ENCODE results near the gene WNT3. TPM values are rescaled to one million over a fixed set of nuclear protein-coding genes. Genes with fewer than 3 reads are reported as not detected.
A peak's percentile ranks its signal among the peaks of the same experiment; 100 is the strongest.
"Not testable (repeated sequence)": the region's sequence is repeated elsewhere in the genome, so short reads cannot be mapped to it uniquely, and the experiment has no call there.

The WNT3 gene
- total and polyA plus RNA-seq, 5 donors, result 0.79 to 2.5 (median 1.0) TPM

DNA sequence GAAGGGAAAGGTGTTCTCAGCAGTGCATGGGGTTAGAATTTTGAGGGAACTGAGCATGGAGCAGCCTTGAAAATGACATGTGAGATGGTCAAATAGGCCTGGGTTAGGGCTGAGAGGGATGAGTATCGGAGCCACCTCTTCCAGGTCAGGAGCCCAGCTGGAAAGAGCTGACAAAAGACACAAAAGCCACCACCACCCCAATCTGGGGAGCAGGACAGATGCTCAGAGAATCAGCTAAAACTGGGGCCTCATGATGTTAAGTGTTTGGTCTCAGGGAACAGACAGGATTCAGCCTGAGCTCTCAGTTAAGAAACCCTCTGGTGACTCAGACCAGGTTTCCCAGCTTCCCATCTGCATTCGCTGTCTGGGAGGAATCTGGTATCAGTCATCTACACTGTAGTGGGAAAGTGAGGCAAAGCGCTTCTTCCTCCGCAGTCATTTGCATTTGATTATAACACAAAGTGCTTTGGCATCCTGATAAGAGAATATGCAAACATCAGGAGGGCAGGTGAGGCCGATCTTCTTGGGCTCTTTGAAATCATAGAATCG, 35.5 kb upstream of the WNT3 start:
- H3K27me3 ChIP-seq (ENCODE audit: control insufficient read depth, insufficient read depth), result no peaks in the 10 kb centered on the region
- intact Hi-C loops (cut with DNase I), result loop anchor here in 1 of 4 donors (5.0 kb wide), 1 partner anchor 63 kb away; no protein-coding TSS in a partner anchor
- no peak for ATAC-seq
- no peak for DNase-seq
- no peak overlapping the region for H3K4me3 ChIP-seq (ENCODE audit: low read length)
- no peaks in the 10 kb centered on the region for H3K4me1 ChIP-seq (ENCODE audit: control insufficient read depth, insufficient read depth, low read length)
- 75% methylated on average over 6 of the region's 6 CpGs for WGBS
- no peaks in the 10 kb centered on the region for H3K9me3 ChIP-seq (ENCODE audit: control insufficient read depth, low read length)
- H3K27ac ChIP-seq (ENCODE audit: low read length), result no peak overlapping the region

DNA sequence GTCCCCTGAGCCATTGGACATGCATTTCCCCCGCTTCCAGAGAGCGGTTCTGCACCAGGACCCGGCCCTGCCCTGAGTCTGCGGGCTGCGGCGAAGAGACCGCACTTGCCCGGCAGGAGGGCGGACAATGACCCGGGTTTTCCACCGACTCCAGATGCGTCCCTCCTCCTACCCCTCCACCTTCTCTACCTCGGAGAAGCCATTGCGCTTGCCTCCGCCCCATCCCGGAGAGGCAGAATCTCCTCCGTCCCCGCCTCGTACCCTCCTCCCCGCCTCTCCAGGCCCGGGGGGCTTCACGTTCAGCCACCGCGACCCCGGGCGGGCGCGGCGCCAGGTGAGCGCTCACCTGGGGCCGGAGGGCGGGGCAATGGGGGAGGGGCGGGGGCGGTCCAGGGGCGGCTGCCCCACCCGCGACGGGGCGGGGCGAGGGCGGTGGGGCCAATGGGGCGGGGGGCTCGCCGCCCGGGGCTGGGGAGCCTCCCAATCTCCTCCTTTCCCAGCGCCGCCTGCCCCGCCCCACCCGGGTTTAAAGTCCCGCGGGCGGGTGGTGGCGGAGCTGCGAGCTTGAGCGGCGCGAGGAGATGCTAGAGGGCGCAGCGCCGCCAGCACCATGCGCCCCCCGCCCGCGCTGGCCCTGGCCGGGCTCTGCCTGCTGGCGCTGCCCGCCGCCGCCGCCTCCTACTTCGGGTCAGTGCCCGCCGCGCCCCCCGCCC, 32.7 kb upstream of the WNT3 start, which contains the start of gene WNT9B:
Gene WNT9B (plus strand): TSS at position 555 of the 713 bp plus-strand sequence. CDS start 56 bp downstream, at position 611.
- Histone ChIP-seq H3K4me3 (ENCODE audit: low read length) (peak within 1 kb of the TSS; percentile 33), H3K27me3 (ENCODE audit: control insufficient read depth, insufficient read depth) (no peaks in the 10 kb centered on the region), H3K4me1 (ENCODE audit: control insufficient read depth, insufficient read depth, low read length) (no peaks in the 10 kb centered on the region), H3K9me3 (ENCODE audit: control insufficient read depth, low read length) (no peaks in the 10 kb centered on the region), H3K27ac (ENCODE audit: low read length) (no peak within 1 kb of the TSS)
- ATAC-seq (peak; percentile 67 to 76), DNase-seq (peak; percentile 65 to 71 (median 67))
- WGBS, result 2% methylated on average over 75 of the region's 75 CpGs
- intact Hi-C loops (cut with DNase I), result loop anchor here in 1 of 4 donors (5.0 kb wide), 1 partner anchor 66 kb away; no protein-coding TSS in a partner anchor

- no peak for ATAC-seq
- intact Hi-C loops (cut with DNase I), result loop anchor here in 1 of 4 donors (5.0 kb wide), 1 partner anchor 67 kb away; no protein-coding TSS in a partner anchor
- Histone ChIP-seq H3K27me3 (ENCODE audit: control insufficient read depth, insufficient read depth) (no peaks in the 10 kb centered on the region), H3K4me1 (ENCODE audit: control insufficient read depth, insufficient read depth, low read length) (no peaks in the 10 kb centered on the region), H3K9me3 (ENCODE audit: control insufficient read depth, low read length) (no peaks in the 10 kb centered on the region), H3K4me3 (ENCODE audit: low read length) (no peak overlapping the region), H3K27ac (ENCODE audit: low read length) (no peak overlapping the region)
- no peak for DNase-seq
- 38% methylated on average over 13 of the region's 13 CpGs for WGBS
Observed at GRCh38 chr17:46850688-46851028, 32.2 kb upstream of the WNT3 start.

GRCh38 chr17:46848534-46848933, 30.0 kb upstream of the WNT3 start:
- H3K27me3 ChIP-seq (ENCODE audit: control insufficient read depth, insufficient read depth), result no peaks in the 10 kb centered on the region
- WGBS, result 72% methylated on average over 6 of the region's 6 CpGs
- no peak overlapping the region for H3K4me3 ChIP-seq (ENCODE audit: low read length)
- no peak for ATAC-seq
- H3K9me3 ChIP-seq (ENCODE audit: control insufficient read depth, low read length), result no peaks in the 10 kb centered on the region
- no peak for DNase-seq
- H3K4me1 ChIP-seq (ENCODE audit: control insufficient read depth, insufficient read depth, low read length), result no peaks in the 10 kb centered on the region
- intact Hi-C loops (cut with DNase I), result loop anchor here in 1 of 4 donors (10.0 kb wide), 1 partner anchor 96 kb away; no protein-coding TSS in a partner anchor
- no peak overlapping the region for H3K27ac ChIP-seq (ENCODE audit: low read length)

GRCh38 chr17:46847204-46848191, 29.0 kb upstream of the WNT3 start:
- intact Hi-C loops (cut with DNase I), result loop anchor here in 1 of 4 donors (10.0 kb wide), 1 partner anchor 97 kb away; no protein-coding TSS in a partner anchor

DNA sequence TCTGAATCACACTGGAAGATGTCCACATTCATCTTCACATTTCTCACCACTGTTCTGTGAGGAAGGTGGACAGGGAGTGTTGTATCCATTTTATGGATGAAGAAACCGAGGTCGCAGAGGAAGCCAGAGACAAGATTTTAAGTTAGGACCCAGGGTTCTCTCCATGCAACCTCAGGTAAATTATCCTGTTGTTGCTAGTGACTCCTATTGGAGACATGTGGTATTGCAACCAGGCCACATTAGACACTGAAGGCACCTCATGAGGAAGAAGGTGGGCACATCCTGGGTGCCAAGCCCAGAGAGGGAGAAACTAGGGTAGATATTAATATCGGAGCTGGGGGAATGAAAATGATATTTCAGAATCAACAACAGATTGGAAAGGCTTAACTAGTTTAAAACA, 24.3 kb upstream of the WNT3 start:
- Histone ChIP-seq H3K9me3 (ENCODE audit: control insufficient read depth, low read length) (peaks cover 3% of the 10 kb centered on the region), H3K4me3 (ENCODE audit: low read length) (no peak overlapping the region), H3K27me3 (ENCODE audit: control insufficient read depth, insufficient read depth) (no peaks in the 10 kb centered on the region), H3K27ac (ENCODE audit: low read length) (no peak overlapping the region), H3K4me1 (ENCODE audit: control insufficient read depth, insufficient read depth, low read length) (no peaks in the 10 kb centered on the region)
- intact Hi-C loops (cut with DNase I), result loop anchor here (5.0 to 10.0 kb wide), 3 partner anchors 99 to 159 kb away; no protein-coding TSS in a partner anchor
- 96% methylated on average over 3 of the region's 3 CpGs for WGBS
- DNase-seq, result no peak
- ATAC-seq, result no peak

More at GRCh38 chr17:46847204-46848191, 29.0 kb upstream of the WNT3 start:
- Histone ChIP-seq H3K4me1 (ENCODE audit: control insufficient read depth, insufficient read depth, low read length) (no peaks in the 10 kb centered on the region), H3K9me3 (ENCODE audit: control insufficient read depth, low read length) (peaks cover 3% of the 10 kb centered on the region), H3K27ac (ENCODE audit: low read length) (no peak overlapping the region), H3K4me3 (ENCODE audit: low read length) (no peak overlapping the region), H3K27me3 (ENCODE audit: control insufficient read depth, insufficient read depth) (no peaks in the 10 kb centered on the region)
- 48% methylated on average over 8 of the region's 8 CpGs for WGBS
- ATAC-seq, result no peak
- DNase-seq, result no peak

DNA sequence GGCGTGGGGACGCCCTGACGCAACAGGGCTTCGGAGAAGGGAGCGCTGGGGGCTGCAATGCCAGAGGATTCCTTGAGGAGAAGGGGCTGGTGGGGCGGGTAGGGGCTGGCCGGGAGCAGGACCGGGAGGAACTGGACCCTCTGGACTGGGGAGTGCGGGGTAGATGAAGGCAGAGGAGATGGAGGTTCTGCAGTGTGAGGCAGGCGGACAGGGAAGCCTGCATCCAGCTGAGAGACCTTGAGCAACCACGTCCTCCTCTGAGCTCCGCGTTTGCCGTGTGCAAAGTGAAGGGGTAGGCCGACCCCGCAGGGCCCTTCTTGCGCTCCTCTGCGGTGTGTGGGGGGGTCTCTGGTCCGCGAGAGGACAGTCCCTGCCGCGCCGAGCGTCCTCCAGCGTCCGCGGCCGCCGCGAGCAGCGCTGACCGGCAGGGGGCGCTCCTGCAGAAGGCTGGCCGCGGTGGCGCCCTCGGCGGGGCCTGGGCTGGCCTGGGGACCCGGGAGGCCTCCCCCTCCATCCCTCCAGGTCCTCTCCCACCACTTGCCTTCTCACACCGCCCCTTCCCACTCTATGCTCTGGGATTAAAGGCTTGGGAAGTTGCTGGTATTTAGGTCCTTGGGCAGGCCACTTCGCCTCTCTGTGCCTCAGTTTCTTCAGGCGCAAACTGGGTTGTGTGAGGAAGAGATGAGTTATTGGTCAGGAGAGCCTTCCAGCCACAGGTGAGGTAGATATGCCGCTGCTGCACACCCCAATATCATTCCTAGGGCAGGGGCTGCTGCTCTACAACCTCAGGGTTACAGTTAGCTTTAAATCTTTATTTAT, 23.3 kb upstream of the WNT3 start:
- ATAC-seq (peak; percentile 70 to 88), DNase-seq (peak in 1 of 3 donors; percentile 62)
- H3K4me3 ChIP-seq (ENCODE audit: low read length), result no peak overlapping the region
- intact Hi-C loops (cut with DNase I), result loop anchor here (5.0 to 10.0 kb wide), 3 partner anchors 101 to 161 kb away; no protein-coding TSS in a partner anchor
- 16% methylated on average over 43 of the region's 43 CpGs for WGBS
- peaks cover 3% of the 10 kb centered on the region for H3K9me3 ChIP-seq (ENCODE audit: control insufficient read depth, low read length)
- no peaks in the 10 kb centered on the region for H3K4me1 ChIP-seq (ENCODE audit: control insufficient read depth, insufficient read depth, low read length)
- no peak overlapping the region for H3K27ac ChIP-seq (ENCODE audit: low read length)
- H3K27me3 ChIP-seq (ENCODE audit: control insufficient read depth, insufficient read depth), result no peaks in the 10 kb centered on the region

DNA sequence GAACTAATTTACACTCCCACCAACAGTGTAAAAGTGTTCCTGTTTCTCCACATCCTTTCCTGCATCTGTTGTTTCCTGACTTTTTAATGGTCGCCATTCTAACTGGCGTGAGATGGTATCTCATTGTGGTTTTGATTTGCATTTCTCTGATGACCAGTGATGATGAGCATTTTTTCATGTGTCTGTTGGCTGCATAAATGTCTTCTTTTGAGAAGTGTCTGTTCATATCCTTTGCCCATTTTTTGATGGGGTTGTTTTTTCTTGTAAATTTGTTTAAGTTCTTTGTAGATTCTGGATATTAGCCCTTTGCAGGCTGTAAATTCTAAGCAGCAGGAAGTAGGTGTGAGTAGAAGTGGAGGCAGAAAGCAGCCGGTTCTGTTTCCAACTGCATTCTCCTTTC, 22.1 kb upstream of the WNT3 start:
- ATAC-seq; H3K27me3 ChIP-seq (ENCODE audit: control insufficient read depth, insufficient read depth); H3K27ac ChIP-seq (ENCODE audit: low read length); H3K4me1 ChIP-seq (ENCODE audit: control insufficient read depth, insufficient read depth, low read length); H3K4me3 ChIP-seq (ENCODE audit: low read length); H3K9me3 ChIP-seq (ENCODE audit: control insufficient read depth, low read length); DNase-seq: not testable (repeated sequence)
- WGBS, result 43% methylated on average over 3 of the region's 3 CpGs
- intact Hi-C loops (cut with DNase I), result loop anchor here (5.0 to 10.0 kb wide), 3 partner anchors 102 to 162 kb away; no protein-coding TSS in a partner anchor

DNA sequence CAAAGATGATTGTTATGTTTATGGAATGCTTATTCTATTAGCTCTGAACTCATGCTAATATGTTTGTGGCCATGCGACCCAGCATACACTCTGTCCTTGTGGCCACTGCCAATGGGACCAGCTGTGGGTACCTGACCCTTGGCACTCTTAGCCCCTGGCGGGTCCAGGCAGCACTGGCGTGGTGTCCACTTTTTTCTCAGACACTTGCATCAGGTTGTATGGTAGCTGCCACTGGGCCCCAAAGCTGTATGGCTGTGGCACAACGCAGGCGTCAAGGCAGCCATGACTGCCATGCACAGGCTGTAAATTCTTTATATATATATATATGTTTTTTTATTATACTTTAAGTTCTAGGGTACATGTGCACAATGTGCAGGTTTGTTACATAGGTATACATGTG, 20.7 kb upstream of the WNT3 start:
- no peaks in the 10 kb centered on the region for H3K27me3 ChIP-seq (ENCODE audit: control insufficient read depth, insufficient read depth)
- no peak for ATAC-seq
- DNase-seq, result no peak
- H3K9me3 ChIP-seq (ENCODE audit: control insufficient read depth, low read length), result peaks cover 3% of the 10 kb centered on the region
- H3K4me1 ChIP-seq (ENCODE audit: control insufficient read depth, insufficient read depth, low read length), result no peaks in the 10 kb centered on the region
- no peak overlapping the region for H3K27ac ChIP-seq (ENCODE audit: low read length)
- intact Hi-C loops (cut with DNase I), result no loop called here
- 92% methylated on average over 5 of the region's 5 CpGs for WGBS
- no peak overlapping the region for H3K4me3 ChIP-seq (ENCODE audit: low read length)

GRCh38 chr17:46837521-46837920, 19.0 kb upstream of the WNT3 start:
- no peak for DNase-seq
- no peak for ATAC-seq
- H3K4me3 ChIP-seq (ENCODE audit: low read length), result no peak overlapping the region
- 70% methylated on average over 4 of the region's 4 CpGs for WGBS
- H3K27ac ChIP-seq (ENCODE audit: low read length), result no peak overlapping the region
- H3K27me3 ChIP-seq (ENCODE audit: control insufficient read depth, insufficient read depth), result no peaks in the 10 kb centered on the region
- no peaks in the 10 kb centered on the region for H3K4me1 ChIP-seq (ENCODE audit: control insufficient read depth, insufficient read depth, low read length)
- no peaks in the 10 kb centered on the region for H3K9me3 ChIP-seq (ENCODE audit: control insufficient read depth, low read length)
- intact Hi-C loops (cut with DNase I), result no loop called here
